Activated CD8-positive, alpha-beta memory T cell treated with anti-CD3 and anti-CD28 coated beads, Interleukin-2, amount 50 U/mL, for 4 hours (primary cell): ENCODE results near the gene ABCB9.
A peak's percentile ranks its signal among the peaks of the same experiment; 100 is the strongest.
"Not testable (repeated sequence)": the region's sequence is repeated elsewhere in the genome, so short reads cannot be mapped to it uniquely, and the experiment has no call there.

Experiments
- DNase-seq: peaks from one replicate; pipeline ENCODE4 v3.0.0-alpha.2; 2020

Gene ABCB9

DNA sequence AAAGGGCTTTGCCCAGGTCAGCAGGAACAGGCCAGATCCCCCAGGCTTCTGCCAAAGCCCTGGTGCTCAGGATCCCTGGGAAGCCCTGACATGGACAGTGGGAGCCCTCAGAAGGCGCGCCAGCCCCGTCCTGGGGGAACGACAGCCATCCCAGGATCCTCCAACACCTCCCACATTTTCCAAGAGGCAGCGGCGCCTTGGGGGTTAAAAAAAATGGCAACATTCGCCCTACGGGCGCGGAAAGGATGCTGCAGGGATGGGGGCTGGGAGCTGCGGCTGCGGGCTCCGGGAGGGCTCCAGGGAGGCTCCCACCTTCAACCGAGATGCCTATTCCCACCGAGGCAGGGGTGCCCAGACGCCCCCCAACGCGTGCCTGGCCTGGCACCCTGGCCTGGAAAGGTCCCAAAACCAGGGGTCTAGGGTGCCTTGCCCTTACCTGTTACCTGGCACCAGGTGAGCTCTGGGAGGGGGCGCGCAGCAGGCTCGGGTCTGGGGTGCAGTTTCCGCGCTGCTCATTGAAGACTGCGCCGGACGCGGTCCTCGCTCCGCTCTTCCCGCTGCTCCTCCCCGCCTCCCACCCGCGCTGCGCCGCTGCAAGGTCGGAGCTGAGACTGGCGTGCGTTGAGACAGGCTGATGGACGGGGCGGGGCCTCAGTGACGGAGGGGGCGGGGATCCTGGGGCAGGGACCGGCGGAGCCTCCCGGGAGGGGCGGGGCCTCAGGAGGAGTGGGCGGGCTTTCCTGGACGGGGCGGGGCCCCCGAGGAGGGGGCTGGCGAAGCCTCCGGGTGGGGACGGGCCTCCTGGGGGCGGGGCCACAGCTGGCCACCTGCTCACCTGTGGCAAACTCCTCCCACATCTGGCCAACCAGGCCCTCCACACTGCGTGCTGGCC is at the start of gene ABCB9:
Gene ABCB9 (minus strand): TSS at position 613 of the 892 bp plus-strand sequence. CDS start 6,228 bp downstream, outside the sequence.
- peak; percentile 92 for DNase-seq

DNA sequence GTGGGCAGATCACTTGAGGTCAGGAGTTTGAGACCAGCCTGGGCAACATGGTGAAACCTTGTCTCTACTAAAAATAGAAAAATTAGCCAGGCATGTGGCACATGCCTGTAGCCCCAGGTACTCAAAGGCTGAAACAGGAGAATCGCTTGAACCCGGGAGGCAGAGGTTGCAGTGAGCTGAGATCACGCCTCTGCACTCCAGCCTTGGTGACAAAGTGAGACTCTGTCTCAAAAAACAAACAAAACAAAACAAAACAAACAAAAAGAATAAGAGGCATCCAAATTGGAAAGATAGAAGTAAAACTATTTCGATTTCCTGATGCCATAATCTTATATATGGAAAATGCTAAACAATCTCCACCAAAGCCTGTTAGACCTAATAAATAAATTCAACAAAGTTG is 48.2 kb upstream of the ABCB9 start:
- not testable (repeated sequence) for DNase-seq

DNA sequence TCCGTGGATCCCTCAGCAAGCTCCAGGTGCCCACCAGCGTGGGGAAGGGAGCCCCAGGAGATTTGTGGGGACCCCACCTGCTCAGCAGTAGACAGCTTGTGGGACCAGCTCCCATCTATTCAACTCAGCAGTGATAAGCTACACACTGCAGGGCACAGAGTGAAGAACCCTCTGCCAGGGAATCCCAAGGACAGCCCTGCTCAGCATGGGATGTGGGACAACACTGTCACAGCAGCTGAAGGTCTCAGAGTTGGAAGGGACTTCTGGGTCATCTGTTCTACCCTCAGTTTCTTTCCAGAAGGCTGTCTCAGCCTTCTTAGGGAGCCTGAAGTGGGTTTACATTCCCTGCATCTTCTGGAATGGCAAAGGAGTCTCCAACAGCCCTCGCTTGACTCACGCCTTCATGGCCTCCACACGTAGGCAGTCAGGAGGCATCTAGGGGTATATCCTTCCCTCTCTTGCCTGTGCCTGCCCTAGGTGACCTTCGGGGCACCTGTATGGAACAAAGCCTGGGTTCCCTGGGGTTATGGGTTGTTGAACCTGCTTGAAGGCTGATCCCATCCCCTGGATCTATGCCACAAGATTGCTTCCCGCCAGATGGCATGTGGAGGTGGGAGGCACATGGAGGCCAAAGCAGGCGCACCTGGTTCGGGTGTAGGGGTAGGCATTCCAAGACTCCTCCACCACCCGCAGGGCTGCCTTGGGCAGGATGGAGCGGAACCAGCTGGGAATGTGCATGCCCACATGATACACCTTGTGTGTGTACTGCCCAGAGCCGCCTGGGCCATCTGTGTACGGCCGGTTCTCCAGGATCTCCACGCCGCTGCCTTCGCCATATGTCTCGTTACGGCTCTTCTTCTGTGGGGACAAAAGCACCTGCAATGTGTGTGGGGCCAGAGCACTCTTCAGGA is 47.2 kb upstream of the ABCB9 start:
- no peak for DNase-seq

DNA sequence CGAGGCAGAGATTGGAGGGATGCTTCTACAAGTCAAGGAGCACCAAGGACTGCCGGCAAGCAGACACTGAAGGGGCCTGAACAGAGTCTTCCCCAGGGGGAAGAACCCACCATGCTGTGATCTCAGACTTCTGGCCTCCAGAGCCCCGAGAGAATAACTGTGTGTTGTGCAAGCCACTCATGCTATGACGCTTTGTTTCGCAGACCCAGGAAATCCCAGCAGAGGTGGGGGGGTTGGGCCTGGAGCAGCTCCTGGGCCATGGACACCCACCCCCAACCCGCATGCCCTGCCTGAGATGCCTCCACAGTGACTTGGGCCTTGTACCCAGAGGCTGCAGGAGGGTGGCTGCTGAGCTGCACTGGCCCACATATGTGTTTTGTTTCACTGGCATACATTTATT is 45.4 kb upstream of the ABCB9 start:
- DNase-seq = no peak

DNA sequence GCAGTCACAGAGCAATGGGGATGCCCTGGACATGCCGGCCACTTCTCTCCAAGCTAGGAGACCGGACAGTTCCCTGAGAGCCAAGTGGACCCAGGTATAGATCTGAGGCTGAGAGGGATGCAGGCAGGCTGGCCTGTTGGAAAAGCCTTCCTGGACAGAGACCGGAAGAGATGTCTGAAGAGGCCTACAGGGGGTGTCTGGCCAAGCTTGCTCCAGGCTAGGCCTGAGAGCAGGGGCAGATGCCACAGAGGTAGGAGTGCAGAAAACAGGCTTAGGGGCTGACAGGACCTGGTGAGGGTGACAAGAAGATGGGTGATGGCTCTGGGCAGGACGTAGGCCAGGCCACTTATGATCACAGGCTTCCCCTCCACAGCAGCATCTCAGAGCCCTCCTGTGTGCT is 44.4 kb upstream of the ABCB9 start:
- no peak for DNase-seq

DNA sequence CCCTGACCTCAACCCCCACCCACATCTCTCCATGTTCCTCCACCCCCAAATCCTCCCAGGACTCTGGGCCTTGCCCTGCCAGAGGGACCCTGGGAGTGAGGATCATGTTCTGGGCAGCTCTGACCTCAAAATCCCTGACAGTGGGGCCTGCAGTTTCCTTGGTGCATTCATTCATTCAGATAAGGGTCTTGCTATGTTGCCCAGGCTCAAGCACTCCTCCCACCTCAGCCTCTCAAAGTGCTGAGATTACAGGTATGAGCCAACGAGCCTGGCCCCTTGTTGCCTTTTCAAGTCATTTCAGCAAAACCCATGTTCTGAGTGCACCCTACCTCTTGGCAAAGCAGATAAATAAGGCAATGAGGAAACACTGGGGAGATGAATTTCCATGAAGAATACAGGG is 43.8 kb upstream of the ABCB9 start:
- no peak for DNase-seq

DNA sequence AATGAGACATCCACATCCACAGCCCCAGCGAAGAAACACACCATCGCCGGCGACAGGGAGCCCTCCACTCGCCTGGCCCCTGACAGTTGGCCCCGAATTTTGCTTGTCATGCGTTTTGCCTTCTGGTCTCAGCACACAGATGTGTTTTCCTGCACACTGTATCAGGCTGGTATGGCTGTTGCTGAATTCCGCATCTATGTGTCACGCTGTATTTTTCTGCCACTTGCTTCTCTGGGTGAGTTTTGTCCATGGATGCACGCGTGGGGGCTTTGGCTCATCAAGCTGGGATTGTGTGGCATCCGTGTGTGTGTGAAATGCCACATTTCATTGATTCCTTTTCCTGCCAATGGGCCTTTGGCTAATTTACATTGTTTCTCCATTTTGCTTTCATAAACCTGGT is 40.7 kb upstream of the ABCB9 start:
- no peak for DNase-seq

DNA sequence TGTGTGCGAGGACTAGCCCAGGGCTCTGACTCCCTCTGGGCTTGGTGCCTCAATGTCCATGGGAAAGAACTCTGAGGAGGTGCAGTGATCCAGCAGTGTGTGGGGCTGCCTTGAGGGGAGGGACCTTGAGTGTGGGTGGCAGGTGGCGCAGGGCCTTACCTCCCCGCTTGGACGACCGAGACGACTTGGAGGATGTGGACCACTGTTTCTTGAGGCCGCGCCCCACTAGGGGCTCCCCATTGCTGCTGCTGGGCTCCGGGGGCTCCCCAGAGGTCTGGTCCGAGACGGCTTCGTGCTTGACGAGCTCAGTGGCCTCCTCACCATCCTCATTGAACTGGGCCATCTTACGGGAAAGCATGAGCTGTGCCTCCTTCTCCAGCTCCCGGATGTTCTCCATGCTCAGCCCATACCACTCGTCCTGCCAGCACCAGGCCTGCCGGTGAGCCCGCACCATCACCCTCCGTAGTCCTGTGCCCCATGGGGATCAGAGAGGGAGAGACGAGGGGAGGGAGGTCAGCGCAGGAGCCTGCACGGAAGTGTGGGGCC is 38.9 kb upstream of the ABCB9 start:
- no peak for DNase-seq

DNA sequence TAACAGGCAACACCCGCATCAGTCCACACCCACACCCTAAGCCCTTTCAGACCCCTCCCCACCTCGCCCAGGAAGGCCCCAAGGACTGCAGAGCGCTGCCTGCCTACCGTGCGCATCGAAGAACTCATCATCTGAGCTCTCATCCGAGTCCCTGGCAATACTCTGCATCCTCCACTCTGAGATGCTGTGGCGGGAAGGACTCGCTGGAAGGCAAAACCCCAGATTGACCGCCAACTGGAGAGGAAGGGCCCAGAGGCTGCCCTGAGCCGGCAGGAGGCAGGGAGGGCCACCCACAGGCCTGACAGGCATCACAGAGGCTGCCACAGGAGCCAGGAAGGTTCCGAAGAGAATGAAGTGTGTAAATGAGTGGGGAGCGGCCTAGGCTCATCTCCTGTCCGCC is 38.0 kb upstream of the ABCB9 start:
- DNase-seq = no peak

DNA sequence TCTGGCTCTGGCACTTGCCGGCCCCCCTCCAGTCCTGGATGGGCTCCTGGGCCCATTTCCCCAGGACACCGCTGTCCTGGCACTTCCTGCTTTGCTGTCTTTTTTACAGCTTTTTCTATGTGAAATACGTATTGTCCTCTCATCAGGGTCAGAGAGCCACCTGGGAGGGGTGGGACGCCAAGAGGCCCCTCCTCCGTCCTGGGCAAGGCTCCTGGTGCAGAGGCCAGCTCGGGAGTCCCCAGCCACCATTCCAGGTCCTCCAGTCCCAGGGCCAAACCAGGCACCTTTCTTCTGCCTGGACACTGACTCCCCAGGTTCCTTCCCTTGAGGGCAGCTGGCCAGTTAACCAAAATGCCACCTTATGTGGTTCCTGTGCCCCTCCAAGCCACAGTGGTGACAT is 37.0 kb upstream of the ABCB9 start:
- no peak for DNase-seq

DNA sequence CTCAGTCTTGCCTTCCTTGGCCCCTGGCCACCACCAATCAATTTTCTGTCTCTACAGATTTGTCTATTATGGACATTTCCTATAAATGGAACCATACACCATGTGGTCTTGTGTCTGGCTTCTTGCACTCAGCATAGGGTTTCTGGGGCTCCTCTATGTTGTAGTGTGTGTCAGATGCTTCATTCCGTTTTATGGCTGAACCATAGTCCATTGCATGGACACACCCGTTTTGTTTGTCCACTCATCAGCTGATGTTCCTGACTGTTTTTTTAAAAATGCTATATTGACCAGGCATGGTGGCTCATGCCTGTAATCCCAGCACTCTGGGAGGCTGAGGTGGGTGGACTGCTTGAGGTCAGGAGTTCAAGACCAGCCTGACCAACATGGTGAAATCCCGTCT is 35.2 kb upstream of the ABCB9 start:
- DNase-seq = no peak

DNA sequence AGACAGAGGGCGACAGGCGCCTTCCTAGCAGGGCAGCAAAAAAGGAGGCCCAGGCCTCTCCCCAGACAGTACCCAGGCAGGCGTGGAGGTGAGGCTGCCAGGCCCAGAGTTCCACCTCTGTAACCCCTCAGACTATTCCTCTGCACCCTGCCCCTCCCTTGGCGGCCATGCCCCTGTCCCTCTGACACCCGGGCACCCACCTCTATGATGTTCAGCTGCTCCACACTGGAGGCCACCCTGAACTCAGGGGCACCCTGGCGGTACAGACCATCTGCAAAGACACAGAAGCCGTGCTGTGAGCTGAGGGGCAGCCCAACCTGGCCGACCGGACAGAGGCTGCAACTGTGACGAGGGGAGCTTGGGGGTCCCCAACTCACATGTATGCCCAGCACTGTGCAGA is 34.3 kb upstream of the ABCB9 start:
- DNase-seq = no peak

DNA sequence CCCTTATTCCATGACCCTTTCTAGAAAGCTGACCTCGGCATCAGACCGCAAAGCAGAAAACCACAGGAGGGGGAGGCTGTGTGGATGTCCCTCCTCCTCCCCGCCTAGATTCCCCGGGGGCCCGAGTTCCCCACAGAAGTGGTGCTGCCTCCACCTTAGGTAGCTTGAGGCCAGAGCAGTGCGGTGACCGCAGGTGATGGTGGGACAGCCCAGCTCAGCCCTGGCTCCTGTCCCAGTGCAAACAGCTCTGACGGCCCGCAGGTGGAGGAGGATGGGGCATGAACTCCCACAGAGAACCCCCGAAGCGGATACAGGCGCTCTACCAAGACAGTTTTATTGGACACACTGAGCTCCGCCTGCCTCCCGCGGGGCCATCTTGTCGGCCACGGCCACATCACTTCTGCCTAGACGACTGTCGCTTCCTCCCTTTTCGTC is 33.7 kb upstream of the ABCB9 start:
- no peak for DNase-seq

DNA sequence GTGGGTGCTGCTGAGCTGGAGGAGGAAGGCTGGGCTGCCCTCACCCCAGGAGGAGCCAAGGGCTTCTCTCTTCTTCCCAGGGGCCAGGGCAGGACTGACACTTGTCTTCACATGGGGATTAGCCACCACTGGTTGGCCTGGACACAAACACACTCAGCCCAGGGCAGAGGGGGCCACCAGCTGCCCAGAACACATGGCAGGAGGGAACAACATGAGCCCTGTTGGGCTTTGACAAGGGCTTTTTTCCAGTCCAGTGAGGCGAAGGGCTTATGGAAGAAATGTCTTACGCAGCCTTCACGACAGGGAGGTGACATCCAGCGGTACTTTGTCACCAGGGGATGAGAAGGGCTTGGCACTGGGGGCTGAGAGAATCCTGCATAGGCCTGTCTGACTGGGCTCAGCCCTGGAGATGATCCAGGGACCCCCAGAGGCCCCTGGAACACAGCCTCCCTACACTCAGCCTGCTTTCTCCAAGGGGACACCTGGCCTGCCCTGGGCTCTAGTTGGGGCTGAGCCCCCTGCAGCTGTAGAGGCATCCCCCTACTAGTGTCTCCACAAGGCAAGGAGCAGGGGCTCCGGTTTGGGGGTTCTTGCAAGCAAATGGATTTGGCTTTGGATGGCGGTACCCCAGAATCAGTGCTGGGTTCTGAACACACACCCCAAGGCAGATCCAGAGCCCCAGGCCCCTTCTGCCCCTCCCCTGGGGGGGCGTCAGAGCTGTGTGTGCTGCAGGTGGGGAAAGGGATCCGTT is 33.1 kb upstream of the ABCB9 start:
- no peak for DNase-seq

DNA sequence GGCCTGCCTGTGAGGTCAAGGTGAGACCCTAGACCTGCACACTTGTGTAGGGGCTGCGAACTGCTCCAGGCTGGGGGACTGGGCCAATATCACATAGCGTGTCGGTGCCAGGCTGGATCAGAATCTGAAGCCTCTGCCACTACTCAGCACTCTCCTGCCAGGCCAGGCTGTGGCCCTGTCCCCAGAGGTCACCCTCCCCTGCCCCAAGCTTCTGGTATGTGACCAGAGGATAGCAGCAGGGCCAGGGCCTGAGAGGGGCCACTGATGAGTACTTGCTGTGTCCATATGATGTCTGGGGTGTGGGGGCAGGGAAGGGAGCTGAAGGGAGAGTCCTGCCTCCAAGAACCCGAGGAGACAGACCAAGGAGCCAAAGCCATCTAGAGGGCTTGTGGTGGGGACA is 32.1 kb upstream of the ABCB9 start:
- DNase-seq = no peak

DNA sequence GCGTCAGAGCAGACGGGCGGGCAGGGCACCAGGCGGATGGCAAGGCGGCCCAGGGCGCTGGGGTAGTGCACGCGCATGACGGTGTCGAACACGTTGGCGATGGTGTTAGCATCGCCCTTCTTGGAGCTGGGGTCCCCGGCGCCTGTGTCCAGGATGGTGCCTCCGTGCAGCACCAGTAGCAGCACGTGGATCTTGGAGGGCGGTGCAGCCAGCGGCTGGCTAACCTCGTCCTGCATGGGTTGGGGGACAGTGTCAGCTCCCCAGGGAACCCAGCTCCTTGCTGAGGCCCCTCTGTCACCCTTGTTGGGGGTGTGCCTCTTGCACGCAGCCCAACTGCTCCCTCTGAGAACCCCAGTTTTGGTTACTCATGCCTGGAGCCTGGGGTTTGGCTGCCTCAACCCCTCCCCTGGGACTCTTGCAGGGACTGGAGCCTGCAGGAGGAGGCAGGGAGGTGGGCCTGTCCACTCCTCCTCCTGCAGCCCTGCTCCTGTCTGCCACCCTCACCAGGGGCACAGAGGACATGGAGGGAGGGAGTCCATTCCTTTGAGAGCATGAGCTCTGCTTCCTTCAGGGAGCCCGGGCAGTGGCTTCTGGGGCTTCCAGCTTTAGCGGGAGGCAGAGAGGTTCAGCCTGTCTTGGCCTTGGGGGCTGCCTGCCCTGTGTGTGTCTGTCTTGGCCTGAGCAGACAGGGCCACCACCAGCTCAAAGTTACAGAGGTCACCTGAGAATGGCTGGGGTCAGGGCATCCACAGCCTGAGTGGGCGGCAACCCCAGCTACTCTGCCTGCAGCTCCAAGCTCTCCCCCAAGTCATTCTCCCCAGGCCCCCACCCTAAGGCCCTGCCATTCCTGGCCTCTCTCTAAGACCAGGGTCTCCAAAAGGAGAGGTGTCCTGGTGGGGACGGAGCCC is 31.3 kb upstream of the ABCB9 start:
- no peak for DNase-seq

DNA sequence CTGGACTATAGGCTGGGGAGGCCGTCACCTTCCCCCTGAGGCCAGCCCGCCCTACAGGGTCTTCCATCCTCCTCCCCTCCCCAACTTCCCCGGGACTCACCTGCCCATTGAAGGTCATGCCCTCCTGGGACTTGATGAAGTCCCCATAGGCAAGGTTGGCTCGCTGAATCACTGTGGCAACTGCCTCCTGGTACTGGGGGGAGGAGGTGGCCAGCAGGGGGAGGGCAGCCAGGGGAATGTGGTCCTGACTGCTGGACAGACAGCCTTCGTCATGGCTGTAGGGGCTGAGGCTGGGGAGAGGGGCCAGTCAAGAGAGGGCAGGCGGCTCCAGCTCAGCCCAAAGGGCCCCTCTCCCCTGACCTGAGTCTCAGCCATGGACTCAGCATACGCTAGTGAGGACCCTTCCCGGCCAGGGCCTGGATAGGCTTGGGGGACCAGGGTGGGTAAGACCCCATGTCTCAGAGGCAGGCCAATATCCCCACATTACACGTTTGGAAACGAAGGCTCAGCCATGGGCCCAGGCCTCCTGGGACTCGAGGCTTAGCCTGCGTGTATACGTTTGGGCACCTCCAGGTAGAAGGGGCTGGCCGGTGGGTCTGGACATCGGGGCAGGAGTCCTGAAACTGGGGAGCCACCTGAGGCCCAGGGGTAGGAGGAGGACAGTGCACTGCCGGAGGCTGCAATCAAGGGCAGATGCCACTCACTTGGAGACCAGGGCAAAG is 30.5 kb upstream of the ABCB9 start:
- no peak for DNase-seq

DNA sequence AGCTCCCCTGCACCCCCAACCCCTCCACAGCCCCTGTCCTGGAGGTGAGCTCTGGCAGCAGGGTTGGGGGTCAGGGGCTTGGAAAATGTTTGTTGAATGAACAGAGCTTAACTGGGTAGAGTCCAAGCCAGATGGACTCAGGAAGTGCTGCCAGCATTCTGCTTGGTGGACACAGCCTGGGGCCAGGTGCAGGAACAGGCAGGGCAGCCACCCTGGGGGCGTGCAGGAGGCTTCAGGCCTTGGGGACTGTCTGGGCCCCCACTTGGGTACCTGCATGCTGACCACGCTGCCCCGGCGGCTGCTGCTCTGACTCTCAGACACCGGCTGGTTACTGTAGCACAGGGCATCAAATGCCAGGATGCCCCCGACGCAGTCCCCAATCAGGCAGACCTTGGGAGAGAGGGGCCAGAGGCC is 29.9 kb upstream of the ABCB9 start:
- no peak for DNase-seq

DNA sequence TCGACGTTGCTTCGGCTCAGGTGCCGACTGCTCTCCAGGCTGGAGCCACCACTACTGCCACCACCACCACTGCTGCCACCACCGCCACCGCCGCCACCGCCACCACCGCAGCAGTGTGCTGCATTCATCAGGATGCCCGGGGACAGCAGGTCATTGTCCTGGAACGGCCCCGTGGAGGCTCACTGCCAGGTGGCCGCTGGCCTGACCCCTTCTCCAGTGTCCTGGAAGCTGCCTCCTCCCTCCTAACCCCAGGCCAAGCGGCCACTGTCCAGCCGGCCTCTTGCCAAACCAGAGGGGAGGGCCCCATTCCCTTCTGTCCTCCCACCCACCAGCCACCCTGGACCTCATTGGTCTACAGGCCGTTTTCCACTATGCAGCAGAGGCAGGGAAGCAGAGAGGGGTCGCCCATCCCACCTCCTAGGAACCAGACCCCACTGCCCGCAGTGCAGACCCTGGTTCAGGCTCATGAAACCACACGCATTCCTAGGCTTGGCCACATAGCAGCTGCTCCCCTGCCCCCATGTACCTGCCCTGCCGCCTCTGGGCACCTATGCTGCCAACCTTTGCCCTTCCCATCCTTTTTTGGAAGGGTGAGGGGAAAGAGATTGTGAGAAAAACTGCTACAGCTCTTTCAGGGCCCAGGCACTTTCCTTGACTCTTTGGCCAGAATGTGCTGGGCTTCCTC is 29.4 kb upstream of the ABCB9 start:
- no peak for DNase-seq

DNA sequence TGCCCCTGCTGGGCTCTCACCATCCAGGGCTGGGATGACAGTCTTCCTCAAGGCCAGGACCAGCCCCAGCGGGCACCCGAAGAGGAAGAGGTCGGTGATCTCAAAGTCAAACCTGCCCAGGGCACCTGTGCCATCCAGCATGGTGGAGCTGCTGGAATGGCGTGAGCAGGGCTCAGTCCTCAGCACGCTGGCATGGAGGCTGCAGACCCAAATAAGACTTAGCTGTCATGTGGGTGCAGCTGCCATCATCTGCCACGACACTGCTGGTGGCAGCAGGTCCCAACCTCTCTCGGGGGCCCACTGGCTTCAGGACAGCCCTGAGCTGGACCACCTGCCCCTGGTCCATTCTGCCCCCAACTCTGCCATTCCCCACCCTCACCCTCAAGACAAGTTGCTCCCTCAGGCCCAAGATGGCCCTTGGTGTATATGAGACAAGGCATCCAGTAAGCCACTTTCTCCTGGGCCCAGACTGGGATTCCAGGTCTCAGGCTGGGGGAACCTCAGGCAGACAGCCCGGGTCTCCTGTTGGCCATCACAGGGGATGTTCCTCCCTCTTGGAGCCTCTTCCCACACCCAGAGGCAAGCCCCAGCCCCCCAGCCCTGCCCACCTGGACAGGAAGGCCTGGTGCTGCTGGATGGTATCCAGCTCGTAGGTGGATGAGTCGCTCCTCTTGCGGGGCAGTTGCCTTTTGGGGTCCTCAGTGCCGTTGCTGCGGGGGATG is 28.7 kb upstream of the ABCB9 start:
- no peak for DNase-seq
